GM19324 (cell line): ENCODE results near the gene TRMT1.

ENCODE experiments used
- ATAC-seq: cut with Tn5 transposase; IDR thresholded peaks from one replicate; pipeline ENCODE4 v1.9.1; 2021; ENCODE audit warnings: mild to moderate bottlenecking, moderate library complexity; ENCODE audit not compliant: unreplicated experiment, low FRiP score

TRMT1 gene

GRCh38 chr19:13103581-13104359 lies 12.8 kb downstream of the TRMT1 start:
- no peak for ATAC-seq

GRCh38 chr19:13102666-13103580 lies 13.6 kb downstream of the TRMT1 start, which contains the start of gene LYL1:
LYL1 (minus strand) TSS chr19:13102858; CDS start chr19:13101171, 1,687 bp downstream.
- ATAC-seq, result peak; percentile 47

GRCh38 chr19:13102416-13102665 lies 14.2 kb downstream of the TRMT1 start:
- ATAC-seq, result no peak

- ATAC-seq, result no peak
Measured at GRCh38 chr19:13101590-13102415, 14.7 kb downstream of the TRMT1 start.

- no peak for ATAC-seq
Measured at GRCh38 chr19:13100841-13101589, 15.5 kb downstream of the TRMT1 start.

GRCh38 chr19:13100031-13100588 lies 16.4 kb downstream of the TRMT1 start:
- ATAC-seq, result no peak

GRCh38 chr19:13099073-13099999 lies 17.2 kb downstream of the TRMT1 start:
- no peak for ATAC-seq

GRCh38 chr19:13098277-13099072 lies 18.1 kb downstream of the TRMT1 start:
- no peak for ATAC-seq

GRCh38 chr19:13097463-13098258 lies 18.9 kb downstream of the TRMT1 start:
- no peak for ATAC-seq

GRCh38 chr19:13097033-13097462 lies 19.5 kb downstream of the TRMT1 start:
- ATAC-seq, result no peak

GRCh38 chr19:13095934-13096927 lies 20.3 kb downstream of the TRMT1 start:
- ATAC-seq, result no peak

GRCh38 chr19:13095393-13095784 lies 21.2 kb downstream of the TRMT1 start:
- no peak for ATAC-seq

GRCh38 chr19:13094771-13095392 lies 21.7 kb downstream of the TRMT1 start:
- ATAC-seq, result no peak

- no peak for ATAC-seq
Measured at GRCh38 chr19:13094106-13094504, 22.4 kb downstream of the TRMT1 start.

GRCh38 chr19:13093407-13094105 lies 23.0 kb downstream of the TRMT1 start:
- ATAC-seq, result no peak
